Peyer's patch (tissue), 4 donors: Measurements from ENCODE around the gene MATK. TPM values are rescaled to one million over a fixed set of nuclear protein-coding genes. Genes with fewer than 3 reads are reported as not detected.
"Not testable (repeated sequence)": the region's sequence is repeated elsewhere in the genome, so short reads cannot be mapped to it uniquely, and the experiment has no call there.

Experiments used
- DNase-seq, 3 donors: peaks; one replicate each; pipeline ENCODE4 v3.0.0-alpha.2; 2017 to 2019
- H3K27ac ChIP-seq, 4 donors: fragments of 200-600 bp; sonication (generic); one replicate each; pipeline ENCODE4 v1.5.1; 2016 to 2019
- H3K27me3 ChIP-seq, 2 donors: fragments of 200-600 bp; sonication (generic); one replicate each; pipeline ENCODE4 v1.5.1; 2019
- H3K36me3 ChIP-seq, 3 donors: fragments of 200-600 bp; sonication (generic); one replicate each; pipeline ENCODE4 v1.5.1; 2016 to 2019
- H3K4me1 ChIP-seq, 4 donors: fragments of 200-600 bp; sonication (generic); one replicate each; pipeline ENCODE4 v1.5.1; 2016 to 2019
- H3K4me3 ChIP-seq, 4 donors: fragments of 200-600 bp; sonication (generic); 1 replicate in 3 of 4; 2 replicates in 1 of 4; pipeline ENCODE4 v1.5.1; 2016 to 2019; ENCODE audit warnings: mild to moderate bottlenecking in 1 of 4
- H3K9me3 ChIP-seq, 4 donors: fragments of 200-600 bp; sonication (generic); one replicate each; pipeline ENCODE4 v1.5.1; 2016 to 2019; ENCODE audit warnings: mild to moderate bottlenecking in 1 of 4
- CTCF ChIP-seq, 6 experiments: fragments of 450-650 bp in 4 of 6; fragments of 200-600 bp in 2 of 6; sonication (generic) in 1 of 6; IDR thresholded peaks; one replicate each; pipeline ENCODE4 v1.5.1; 2017 to 2019; ENCODE audit warnings: antibody characterized with exemption in 6 of 6, mild to moderate bottlenecking in 3 of 6, moderate library complexity in 1 of 6
- POLR2A ChIP-seq, 2 donors: fragments of 450-650 bp; IDR thresholded peaks; one replicate each; pipeline ENCODE4 v1.5.1; 2017; ENCODE audit warnings: antibody characterized with exemption in 2 of 2, mild to moderate bottlenecking in 2 of 2, moderate library complexity in 2 of 2
- total RNA-seq, 4 donors: library from RNA; depleted of rRNA; stranded (reverse); fragments of >200 nt; gene quantifications; one replicate each; pipeline ENCODE4 v1.1.0, GENCODE V29; 2016

The MATK gene
- total RNA-seq, 4 donors from 2014 or later = 2.5 to 13.1 (median 5.6) TPM

DNA sequence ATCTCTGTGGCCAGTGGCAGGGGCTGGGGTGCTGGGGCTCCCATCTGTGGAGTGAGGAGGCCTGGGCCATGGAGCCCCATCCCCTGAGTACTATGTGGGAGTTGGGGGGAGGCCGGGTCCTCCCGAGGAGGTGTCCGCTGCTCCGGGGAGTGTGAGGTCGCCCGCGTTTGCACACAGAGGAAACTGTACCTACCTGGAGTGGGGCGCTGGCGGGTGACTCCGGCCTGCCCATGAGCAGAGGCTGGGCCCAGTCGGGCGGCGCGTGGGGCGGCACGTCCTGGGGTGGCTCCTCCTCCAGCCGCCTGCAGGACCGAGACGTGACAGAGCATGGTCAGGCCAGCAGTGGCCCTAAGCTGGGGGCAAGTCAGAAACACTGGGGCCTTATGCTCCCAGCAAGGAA is 33.8 kb upstream of the MATK start:
- H3K9me3 ChIP-seq = no peaks in the 10 kb centered on the region
- peaks cover 0 to 6% (median 0%) of the 10 kb centered on the region in 4 donors for H3K4me1 ChIP-seq
- H3K27me3 ChIP-seq = no peaks in the 10 kb centered on the region
- no peaks in the 10 kb centered on the region for H3K36me3 ChIP-seq
- H3K27ac ChIP-seq = no peak overlapping the region
- no peak for TF ChIP-seq CTCF (IDR thresholded peaks at IDR 0.05)
- TF ChIP-seq POLR2A (IDR thresholded peaks at IDR 0.05) = no peak
- no peak overlapping the region for H3K4me3 ChIP-seq
- no peak for DNase-seq

DNA sequence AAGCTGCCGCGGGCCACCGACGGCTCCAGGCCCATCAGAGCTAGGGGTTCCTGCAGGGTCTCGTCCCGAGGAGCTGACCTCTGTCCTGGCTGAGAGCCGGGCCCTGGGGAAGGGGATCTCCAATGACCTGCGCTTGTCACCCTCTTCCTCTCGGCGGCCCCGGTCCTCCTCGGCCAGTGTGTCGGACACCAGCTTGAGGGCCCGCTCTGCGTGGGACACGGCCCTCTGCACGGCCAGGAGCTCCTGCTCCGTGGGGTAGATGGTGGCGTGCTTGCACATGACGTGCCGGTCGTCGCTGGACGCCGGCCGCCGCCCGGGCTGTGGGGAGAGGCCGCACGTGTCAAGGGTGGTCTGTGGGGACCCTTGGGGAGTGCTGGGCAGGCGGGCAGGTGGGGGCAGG is 32.7 kb upstream of the MATK start:
- Histone ChIP-seq H3K9me3 (no peaks in the 10 kb centered on the region), H3K36me3 (no peaks in the 10 kb centered on the region), H3K4me3 (no peak overlapping the region), H3K27ac (no peak overlapping the region), H3K4me1 (peaks cover 0 to 10% (median 0%) of the 10 kb centered on the region in 4 donors), H3K27me3 (no peaks in the 10 kb centered on the region)
- TF ChIP-seq POLR2A (IDR thresholded peaks at IDR 0.05) (no peak), CTCF (IDR thresholded peaks at IDR 0.05) (no peak)
- no peak for DNase-seq

GRCh38 chr19:3818466-3818865 is 32.3 kb upstream of the MATK start:
- no peak overlapping the region for H3K27ac ChIP-seq
- peaks cover 0 to 15% (median 0%) of the 10 kb centered on the region in 4 donors for H3K4me1 ChIP-seq
- H3K27me3 ChIP-seq = no peaks in the 10 kb centered on the region
- H3K9me3 ChIP-seq = no peaks in the 10 kb centered on the region
- TF ChIP-seq CTCF (IDR thresholded peaks at IDR 0.05) = no peak
- TF ChIP-seq POLR2A (IDR thresholded peaks at IDR 0.05) = no peak
- no peaks in the 10 kb centered on the region for H3K36me3 ChIP-seq
- DNase-seq = no peak
- no peak overlapping the region for H3K4me3 ChIP-seq

- Histone ChIP-seq H3K27me3 (no peaks in the 10 kb centered on the region), H3K4me3 (no peak overlapping the region), H3K9me3 (no peaks in the 10 kb centered on the region), H3K27ac (no peak overlapping the region), H3K36me3 (no peaks in the 10 kb centered on the region), H3K4me1 (peaks cover 0 to 22% (median 0%) of the 10 kb centered on the region in 4 donors)
- TF ChIP-seq CTCF (IDR thresholded peaks at IDR 0.05) (no peak), POLR2A (IDR thresholded peaks at IDR 0.05) (no peak)
- DNase-seq = no peak
Observed at GRCh38 chr19:3817761-3818160, 31.6 kb upstream of the MATK start.

DNA sequence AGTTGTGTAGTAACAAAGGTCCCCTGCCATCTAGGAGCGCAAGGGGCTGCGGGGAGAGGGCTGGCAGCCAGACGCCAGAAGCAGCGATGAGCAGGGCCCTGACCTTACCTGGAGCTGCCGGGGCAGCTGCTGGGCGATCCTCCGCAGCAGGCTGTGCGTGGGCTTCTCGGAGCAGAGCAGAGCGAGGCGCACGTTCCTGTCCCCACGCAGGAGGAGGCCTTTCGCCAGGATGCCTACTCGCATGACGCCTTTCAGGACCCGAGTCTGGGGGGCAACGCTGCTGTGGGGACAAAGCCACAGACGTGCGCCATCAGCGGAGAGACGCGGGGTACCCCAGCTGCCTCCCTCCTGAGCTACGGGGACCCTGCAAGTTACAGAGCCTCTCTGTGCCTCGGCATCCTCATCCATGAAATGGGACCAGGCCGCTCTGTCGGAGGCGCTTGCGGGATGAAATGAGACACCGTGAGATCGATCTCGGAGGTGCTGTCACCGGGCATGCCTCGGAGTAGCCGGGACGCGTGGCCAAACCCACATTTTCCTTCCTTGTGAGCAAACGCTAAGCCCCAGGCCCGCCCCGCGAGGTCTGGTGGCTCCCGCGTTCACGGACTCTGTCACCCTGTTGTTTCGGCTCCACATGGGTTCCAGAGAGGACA is 30.5 kb upstream of the MATK start:
- no peak for DNase-seq
- Histone ChIP-seq H3K36me3 (no peaks in the 10 kb centered on the region), H3K4me1 (peaks cover 0 to 19% (median 0%) of the 10 kb centered on the region in 4 donors)

GRCh38 chr19:3816148-3816547 is 30.0 kb upstream of the MATK start:
- not testable (repeated sequence) for DNase-seq, H3K9me3 ChIP-seq
- peaks cover 0 to 24% (median 0%) of the 10 kb centered on the region in 4 donors for H3K4me1 ChIP-seq

More for the DNA sequence above, 30.5 kb upstream of the MATK start:
- H3K4me3 ChIP-seq = no peak overlapping the region
- no peaks in the 10 kb centered on the region for H3K9me3 ChIP-seq
- no peak for TF ChIP-seq POLR2A (IDR thresholded peaks at IDR 0.05)
- TF ChIP-seq CTCF (IDR thresholded peaks at IDR 0.05) = no peak
- H3K27me3 ChIP-seq = no peaks in the 10 kb centered on the region
- no peak overlapping the region for H3K27ac ChIP-seq

More at GRCh38 chr19:3816148-3816547, 30.0 kb upstream of the MATK start:
- H3K36me3 ChIP-seq, H3K27me3 ChIP-seq, H3K4me3 ChIP-seq, H3K27ac ChIP-seq: not testable (repeated sequence)
